ENCODE results near the gene GPRC5D.

The GPRC5D gene

GRCh38 chr12:12979126-12979525 lies 27.2 kb upstream of the GPRC5D start:
- no peak for DNase-seq

GRCh38 chr12:12977231-12977630 lies 25.3 kb upstream of the GPRC5D start:
- no peak for DNase-seq

GRCh38 chr12:12976366-12976765 lies 24.4 kb upstream of the GPRC5D start:
- DNase-seq, result no peak

GRCh38 chr12:12975322-12976077 lies 23.5 kb upstream of the GPRC5D start:
- DNase-seq, result peak in 1 of 2 donors; percentile 6

- DNase-seq, result no peak
These were observed 22.2 kb upstream of the GPRC5D start for GRCh38 chr12:12974211-12974610.

- no peak for DNase-seq
These were observed 21.0 kb upstream of the GPRC5D start for GRCh38 chr12:12973019-12973418.

GRCh38 chr12:12965836-12966235 lies 13.9 kb upstream of the GPRC5D start:
- DNase-seq, result no peak

GRCh38 chr12:12964255-12964654 lies 12.3 kb upstream of the GPRC5D start:
- no peak for DNase-seq

- DNase-seq, result no peak
These were observed 8.8 kb upstream of the GPRC5D start for GRCh38 chr12:12960639-12961209.

- no peak for DNase-seq
These were observed 6.9 kb upstream of the GPRC5D start for GRCh38 chr12:12958886-12959285.

- DNase-seq, result no peak
These were observed 3.1 kb upstream of the GPRC5D start for GRCh38 chr12:12954878-12955625.

- DNase-seq, result no peak
These were observed 2.4 kb upstream of the GPRC5D start for GRCh38 chr12:12954356-12954755.

GRCh38 chr12:12951504-12951903 lies 466 bp downstream of the GPRC5D start:
- no peak for DNase-seq

- no peak for DNase-seq
These were observed 4.1 kb downstream of the GPRC5D start for GRCh38 chr12:12947902-12948301.

GRCh38 chr12:12946686-12947355 lies 5.1 kb downstream of the GPRC5D start:
- DNase-seq, result no peak

- DNase-seq, result no peak
These were observed 6.4 kb downstream of the GPRC5D start for GRCh38 chr12:12945591-12945990.

- DNase-seq, result no peak
These were observed 8.2 kb downstream of the GPRC5D start for GRCh38 chr12:12943586-12944260.

GRCh38 chr12:12941450-12942350 lies 10.3 kb downstream of the GPRC5D start:
- no peak for DNase-seq

- no peak for DNase-seq
These were observed 12.1 kb downstream of the GPRC5D start for GRCh38 chr12:12939888-12940287.

GRCh38 chr12:12938541-12938940 lies 13.4 kb downstream of the GPRC5D start:
- no peak for DNase-seq

- no peak for DNase-seq
These were observed 14.9 kb downstream of the GPRC5D start for GRCh38 chr12:12936983-12937491.

- no peak for DNase-seq
These were observed 17.4 kb downstream of the GPRC5D start for GRCh38 chr12:12934556-12934955.

All from CD4-positive, alpha-beta T cell treated with Interleukin-1 beta for 1 hour (primary cell).